ENCODE data around the gene CSNK1G1.

The CSNK1G1 gene

DNA sequence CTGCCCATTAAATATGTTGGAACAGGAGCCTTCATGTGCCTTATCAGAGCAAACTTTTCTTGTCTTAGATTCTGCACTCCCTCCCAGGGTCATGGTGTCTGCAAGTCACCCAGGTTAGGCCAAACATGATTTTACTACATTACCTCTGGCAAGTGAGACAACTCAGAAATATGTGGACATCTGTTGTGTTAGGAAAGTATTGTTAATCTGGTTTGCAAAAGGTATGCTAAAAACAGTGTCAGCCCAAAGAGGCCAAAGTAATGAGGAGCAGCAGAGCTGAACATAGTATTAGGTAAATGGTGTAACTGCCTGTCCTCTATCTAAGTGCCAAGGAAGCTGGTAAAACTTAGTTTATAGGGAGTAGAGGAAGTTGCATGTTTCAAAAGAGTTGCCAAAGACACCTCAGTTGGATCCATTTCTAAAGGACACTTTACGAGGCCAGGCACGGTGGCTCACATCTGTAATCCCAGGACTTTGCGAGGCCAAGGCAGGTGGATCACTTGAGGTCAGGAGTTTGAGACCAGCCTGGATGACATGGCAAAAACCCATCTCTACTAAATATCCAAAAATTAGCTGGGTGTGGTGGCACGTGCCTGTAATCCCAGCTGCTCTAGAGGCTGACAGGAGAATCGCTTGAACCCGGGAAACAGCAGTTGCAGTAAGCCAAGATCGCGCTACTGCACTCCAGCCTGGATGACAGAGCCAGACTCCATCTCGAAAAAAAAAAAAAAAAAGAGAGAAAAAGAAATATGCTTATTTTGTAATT, 170.6 kb downstream of the CSNK1G1 start:
- DNase-seq = no peak

DNA sequence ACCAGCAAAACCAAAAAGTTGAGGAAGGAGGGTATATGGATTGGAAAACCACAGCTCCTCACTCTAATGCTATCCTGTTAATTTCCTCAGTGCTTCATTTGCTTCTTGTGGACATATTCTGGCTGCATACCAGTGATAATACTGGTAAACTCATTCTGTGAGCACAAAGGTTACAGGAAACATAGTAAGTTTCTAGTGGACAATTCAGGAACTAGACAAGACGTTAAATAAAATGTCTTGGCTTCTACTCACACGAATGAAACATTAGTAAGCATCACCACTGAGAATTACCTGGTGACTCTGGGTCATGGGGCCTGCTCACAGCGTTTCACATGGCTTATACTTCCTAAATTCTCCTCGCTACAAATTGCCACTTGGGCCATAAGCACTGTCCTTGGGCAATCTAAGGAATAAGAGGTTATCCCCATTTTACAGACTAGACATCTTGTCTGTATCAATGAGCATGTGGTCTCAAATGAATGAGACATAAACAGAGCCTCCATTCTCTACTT, 173.1 kb downstream of the CSNK1G1 start:
- DNase-seq = no peak

DNA sequence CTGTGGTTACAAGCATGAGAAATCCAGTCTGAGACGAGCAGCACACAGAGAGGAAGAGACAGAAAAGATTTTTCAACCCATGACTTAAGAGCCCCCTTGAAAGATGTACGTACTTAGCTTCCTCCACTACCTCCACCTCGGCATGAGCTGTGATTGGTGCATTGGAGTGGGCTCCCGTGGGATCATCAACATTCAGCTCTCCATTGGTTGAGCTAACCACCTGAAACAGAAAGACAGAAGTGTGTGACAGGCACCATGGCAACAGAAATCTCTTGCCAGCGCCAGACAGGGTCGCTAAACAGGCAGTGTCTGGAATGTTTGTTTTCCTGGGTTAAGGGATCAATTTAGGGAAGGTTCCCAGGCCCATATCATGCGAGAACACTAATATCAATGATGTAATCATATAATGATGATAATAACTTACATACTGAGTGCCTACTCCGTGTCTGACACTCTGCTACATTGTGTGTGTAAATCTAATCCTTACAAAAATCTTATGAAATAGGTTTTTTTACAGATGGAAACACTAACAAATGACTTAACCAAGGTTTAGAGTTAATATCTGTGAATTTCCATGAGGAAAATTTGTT, 175.6 kb downstream of the CSNK1G1 start:
- no peak for DNase-seq

DNA sequence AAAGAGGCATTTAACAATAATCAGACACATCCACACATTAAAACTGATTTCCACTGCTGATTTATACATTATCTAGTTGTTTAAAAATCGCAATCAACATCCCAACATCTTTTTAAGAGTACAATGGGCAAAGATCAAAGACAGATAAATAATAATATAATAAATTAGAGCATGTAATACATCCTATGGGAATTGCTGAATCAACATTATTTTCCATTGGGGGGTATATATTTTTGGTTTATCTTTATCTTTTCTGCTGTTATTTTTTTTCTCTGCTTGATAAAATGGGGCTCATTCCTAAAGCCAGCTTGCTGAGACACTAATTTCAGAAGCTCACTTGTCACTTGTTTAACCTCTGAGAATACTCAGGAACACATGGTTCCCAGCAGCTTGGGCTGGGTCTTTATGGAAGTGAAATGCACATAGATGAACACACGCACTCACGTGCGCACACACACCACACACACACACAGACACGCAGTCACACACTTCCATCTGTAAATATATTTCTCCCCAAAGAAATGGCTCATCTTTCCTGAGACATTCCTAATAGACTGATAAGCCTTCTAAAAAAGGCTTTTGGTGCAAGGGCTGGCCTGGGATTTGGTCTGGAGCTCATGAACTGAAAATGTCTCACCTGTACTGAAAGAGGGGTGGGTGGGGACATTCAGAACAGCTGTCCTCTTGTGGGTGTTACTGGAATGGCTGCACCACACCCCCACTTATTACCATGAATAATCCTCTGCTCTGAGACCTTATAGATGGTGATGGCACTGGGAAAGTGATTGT, 189.7 kb downstream of the CSNK1G1 start:
- no peak for DNase-seq

DNA sequence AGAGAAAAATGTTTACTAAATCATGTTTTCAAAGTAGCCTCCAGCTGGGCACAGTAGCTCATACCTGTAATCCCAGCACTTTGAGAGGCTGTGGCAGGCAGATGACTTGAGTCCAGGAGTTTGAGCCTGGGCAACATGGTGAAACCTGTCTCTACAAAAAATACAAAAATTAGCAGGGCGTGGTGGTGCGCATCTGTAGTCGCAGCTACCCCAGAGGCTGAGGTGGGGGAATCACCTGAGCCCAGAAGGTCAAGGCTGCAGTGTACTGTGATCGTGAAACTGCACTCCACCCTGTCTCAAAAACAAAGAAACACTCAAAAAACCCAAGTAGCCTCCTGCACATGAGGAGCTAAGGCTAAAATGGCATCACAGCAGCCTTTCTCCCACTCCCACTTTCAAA, 191.5 kb downstream of the CSNK1G1 start:
- no peak for DNase-seq

DNA sequence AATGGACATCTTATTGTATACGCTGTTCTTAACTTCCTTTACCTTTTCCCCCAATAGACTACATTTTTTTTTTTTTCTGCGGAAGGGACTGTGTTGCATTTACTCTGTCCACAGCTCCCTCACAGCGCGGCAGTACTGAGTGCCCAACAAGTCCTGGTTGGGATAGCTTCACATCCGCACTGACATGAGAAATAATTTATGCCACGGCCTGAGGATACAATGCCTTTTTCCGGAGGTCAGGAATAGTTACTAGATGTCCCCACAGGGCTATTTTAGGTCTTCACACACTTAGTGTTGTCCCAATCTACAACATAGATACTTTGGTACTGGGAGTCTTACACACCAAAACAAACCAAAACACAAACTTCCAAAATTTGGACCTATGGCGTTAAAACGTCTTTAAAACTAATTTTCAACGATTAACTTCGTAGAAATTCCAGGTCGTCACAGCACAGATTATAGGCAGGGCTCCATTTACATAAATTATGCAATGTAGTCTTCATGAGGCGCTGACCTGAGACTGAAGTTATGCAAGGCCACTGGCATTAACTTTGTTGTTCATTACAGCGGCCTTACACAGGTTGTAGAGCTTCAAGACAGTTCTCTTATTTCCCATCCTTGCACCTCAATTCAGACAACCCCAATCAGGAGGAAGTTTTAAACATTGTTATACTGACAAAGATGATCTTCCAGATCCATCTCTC, 192.2 kb downstream of the CSNK1G1 start:
- DNase-seq = no peak

DNA sequence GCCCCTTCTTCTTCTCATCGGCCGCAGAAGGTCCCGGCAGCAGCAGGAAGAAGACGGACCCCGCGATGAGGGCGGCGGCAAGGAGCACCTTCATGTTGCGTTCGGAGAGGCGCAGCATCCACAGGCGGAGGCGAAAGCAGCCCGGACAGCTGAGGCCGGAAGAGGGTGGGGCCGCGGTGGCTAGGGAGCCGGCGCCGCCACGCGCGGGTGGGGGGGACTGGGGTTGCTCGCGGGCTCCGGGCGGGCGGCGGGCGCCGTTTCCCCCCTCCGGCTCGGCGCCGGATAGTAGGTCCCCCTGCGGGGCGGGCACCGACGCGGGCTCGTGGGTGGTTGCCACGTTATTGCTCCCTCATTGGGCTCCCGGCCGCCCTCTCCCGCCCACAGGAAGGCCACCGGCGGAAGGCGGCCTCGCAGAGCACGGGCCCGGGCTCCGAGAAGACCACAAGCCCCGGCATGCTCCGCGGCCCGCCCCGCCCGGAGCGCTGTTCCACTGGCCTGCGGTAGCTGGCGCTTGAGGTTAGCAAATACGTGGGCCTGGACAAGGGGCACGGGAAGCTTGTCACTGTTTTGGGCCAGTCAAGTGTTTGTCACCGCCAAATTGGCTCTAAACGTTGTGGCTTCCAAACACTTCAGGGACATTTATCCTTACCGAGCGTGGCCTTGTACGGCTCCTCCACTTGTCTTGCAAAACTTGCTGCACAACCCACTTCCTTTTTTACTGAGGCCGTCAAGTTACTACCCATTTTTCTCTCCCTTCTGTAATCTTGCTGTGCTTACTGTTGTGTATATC, 192.9 kb downstream of the CSNK1G1 start, which contains the start of gene PPIB:
Gene PPIB (minus strand): TSS at position 154 of the 790 bp plus-strand sequence. CDS start 36 bp downstream, at position 118.
- peak; percentile 97 for DNase-seq

DNA sequence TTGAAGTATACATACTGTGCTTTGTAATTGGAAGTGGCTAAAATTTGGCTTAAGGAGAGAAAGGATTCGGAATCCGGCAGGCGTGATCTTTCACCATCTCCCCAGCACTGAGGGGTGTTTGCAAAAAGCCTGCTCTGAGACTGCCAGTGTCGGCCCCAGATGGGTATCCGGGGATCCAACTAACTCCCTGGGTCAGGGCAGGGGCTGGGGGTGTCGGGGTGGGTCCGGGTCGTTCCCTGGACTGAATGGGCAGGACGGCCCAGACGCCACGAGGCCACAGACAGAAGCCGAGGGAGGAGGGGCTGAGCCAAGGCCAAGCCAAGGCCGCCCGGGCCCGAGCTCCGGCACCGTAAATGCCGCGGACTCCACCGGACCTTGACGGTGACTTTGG, 193.5 kb downstream of the CSNK1G1 start:
- no peak for DNase-seq

DNA sequence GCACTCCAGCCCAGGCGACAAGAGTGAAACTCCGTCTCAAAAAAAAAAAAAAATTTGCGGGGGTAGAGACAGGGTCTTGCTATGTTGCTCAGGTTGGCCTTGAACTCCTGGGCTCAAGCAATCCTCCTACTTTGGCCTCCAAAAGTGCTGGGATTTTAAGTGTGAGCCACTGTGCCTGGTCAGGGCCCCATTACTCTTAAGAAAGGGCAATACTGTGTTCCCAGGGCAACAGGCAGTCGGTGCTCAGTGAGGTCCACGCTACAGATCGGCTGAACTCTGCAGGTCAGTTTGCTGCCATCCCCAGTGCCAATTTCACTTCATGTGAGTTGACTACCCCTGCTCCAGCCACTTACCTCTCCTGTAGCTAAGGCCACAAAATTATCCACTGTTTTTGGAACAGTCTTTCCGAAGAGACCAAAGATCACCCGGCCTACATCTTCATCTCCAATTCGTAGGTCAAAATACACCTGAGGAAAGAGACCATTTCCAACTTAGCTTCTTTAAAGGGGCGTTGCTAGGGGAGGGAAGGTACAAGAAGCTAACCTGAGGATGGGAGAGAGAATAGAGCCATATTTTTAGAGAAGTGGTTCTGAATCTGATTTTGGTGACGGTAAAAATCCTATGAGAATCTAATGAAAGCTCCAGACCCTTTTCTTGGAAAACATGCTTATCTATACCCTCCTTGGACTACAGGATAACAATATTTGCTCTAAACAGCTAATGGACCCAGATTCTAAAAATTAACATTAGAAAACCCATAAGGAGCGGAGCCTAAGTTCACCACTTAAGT, 194.1 kb downstream of the CSNK1G1 start:
- DNase-seq = no peak

DNA sequence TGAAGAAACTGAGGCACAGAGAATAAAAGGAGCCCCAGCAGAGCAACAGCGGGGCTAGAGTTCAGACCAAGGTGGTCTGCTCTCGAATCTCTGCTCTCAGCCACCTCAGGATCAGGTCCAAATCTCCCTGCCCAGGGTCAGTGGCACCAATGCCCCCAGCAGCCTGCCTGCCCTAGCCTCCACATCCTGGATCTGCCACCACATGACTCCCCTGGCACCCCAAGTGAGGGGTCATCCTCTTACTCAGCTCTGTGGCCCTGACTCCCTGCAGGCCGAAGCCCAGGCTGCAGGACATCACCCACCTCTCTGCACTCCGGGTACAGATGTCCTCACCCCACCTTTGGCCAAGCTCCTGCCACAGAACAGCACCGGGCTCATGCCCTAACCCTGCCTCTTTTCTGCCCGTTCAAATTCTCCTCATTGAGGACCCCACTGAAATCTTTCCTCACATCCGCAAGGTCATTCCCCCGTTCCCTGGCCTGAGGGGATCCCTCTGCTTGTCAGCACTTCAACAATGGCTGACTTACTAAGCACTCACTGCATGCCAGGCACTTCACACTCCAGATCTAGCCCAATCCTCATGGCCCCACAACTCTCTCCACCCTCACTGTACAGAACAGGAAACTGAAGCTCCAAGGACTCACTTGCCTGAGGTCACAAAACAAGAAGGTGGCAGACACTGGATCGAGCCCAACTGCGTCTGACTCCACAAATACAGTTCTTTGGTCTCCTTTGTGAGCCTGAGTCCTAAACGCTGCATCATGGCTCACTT, 197.4 kb downstream of the CSNK1G1 start:
- no peak for DNase-seq

DNA sequence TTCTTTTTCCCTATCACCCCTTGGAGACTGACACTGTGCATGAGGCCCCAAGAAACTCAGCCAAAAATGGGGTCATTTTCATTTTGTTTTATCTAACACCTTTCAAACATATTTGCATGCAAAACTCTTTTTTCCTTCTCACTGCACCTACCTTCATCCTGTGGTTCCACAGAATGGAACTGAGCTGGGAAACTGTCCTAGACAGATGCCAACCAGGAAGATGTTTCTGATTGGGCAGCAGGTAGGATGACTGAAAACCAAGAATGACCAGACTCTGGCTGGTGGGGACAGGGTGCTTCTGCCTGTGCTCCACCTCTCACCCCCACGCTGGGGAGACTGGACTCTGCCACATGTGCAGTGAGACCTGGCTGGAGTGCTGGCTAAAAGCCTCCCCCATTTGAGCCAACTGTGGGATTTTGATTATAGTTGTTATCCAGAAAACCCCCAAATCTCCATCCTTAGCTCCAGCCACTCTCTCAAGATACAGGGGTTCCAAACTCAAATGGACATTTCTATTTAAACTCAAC, 198.3 kb downstream of the CSNK1G1 start:
- DNase-seq = no peak

DNA sequence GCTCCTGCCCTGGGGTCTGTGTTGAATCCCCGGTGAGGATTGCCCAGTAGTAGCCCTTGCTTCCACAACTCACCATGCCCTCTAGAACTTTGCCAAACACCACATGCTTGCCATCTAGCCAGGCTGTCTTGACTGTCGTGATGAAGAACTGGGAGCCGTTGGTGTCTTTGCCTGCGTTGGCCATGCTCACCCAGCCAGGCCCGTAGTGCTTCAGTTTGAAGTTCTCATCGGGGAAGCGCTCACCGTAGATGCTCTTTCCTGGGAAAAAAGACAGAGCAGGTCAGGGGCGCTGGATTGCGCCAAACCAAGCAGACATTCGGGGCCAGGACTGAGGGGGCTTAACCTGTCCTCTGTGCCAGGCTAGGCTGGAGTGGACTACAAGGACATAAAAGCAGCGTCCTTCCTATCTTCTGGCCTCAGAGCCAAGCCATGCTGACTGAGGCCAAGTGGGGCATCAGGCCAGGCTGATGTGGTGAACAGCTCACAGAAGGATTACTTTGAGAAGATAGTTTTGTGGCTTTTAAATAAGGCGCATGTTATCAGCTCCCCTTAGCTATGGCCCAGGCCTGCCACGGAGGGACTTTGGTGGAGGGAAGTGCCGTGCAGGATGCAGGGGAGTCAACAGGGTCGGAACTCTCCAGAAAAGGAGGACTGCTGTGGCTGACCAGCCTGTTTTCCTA, 199.2 kb downstream of the CSNK1G1 start:
- no peak for DNase-seq

DNA sequence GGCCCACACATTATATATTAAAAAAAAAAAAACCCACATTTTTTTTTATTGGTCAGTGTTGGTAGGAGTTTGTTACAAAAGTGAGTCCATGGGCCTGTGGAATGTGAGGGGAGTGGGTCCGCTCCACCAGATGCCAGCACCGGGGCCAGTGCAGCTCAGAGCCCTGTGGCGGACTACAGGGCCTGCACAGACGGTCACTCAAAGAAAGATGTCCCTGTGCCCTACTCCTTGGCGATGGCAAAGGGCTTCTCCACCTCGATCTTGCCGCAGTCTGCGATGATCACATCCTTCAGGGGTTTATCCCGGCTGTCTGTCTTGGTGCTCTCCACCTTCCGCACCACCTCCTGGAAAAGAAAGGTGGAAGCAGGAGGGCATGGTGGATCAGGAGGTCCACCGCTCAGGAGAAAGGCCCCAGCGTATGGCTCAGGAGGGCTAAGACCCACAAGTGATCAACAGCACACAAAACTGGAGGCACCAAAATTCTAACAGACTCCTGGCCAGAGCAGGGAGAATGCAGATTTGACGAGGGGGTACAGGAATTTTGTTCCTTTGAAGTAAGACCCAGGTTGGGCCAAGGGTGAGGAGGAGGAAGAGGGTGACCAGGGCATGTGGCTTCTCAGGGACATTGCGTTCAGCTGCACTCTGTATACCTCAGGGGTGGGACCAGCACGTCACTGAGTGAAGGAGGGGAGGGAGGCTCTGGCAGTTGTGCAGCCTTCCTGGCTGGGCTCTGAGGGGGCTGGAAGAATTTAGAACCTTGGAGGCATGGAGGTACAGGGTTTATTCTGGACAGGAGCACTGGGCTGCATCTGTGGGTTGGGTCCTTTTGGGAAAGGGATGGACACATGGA, 199.9 kb downstream of the CSNK1G1 start:
- DNase-seq = no peak

DNA sequence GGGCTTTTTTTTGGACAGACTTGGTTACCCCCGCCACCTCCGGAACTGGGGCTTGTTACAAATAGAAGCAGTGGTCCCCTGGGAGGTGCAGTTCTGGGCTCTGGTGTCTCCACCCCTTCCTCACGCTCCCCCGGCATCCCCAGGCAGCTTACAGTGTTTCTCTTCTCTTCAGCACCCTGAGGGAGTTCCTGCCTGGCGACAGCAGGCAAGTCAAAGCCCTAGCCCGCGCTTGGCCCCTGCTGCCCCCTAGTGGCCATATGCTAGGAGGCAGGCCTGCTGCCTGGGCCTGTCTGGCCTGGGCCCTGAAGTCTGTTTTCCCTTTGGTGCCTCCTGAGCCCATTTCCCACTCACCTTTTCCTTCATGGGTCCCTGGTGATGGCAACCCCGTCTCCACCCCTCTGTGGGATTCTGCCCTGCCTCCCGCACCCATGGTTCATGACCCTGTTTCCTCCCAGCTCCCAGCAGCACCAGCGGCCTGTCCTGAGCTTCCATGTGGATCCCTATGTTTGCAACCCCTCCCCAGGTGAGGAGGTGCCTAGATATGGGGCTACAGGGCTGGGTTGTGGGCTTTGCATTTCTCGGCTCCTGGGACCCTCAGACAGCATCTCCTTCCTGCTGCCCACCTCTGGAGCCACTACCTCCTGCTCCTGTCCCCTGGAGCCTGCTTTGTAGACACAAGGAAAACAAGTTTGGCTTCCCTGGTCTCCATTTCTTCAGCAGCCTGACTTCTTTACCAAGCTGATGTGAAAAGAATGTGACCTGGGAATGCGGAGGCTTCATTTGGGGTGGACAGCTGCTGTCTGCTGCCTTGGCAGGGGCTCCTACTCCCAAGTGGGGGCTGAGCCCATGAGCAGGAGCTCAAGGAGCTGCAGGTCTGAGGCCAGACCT, 202.2 kb downstream of the CSNK1G1 start:
- peak; percentile 98 for DNase-seq

DNA sequence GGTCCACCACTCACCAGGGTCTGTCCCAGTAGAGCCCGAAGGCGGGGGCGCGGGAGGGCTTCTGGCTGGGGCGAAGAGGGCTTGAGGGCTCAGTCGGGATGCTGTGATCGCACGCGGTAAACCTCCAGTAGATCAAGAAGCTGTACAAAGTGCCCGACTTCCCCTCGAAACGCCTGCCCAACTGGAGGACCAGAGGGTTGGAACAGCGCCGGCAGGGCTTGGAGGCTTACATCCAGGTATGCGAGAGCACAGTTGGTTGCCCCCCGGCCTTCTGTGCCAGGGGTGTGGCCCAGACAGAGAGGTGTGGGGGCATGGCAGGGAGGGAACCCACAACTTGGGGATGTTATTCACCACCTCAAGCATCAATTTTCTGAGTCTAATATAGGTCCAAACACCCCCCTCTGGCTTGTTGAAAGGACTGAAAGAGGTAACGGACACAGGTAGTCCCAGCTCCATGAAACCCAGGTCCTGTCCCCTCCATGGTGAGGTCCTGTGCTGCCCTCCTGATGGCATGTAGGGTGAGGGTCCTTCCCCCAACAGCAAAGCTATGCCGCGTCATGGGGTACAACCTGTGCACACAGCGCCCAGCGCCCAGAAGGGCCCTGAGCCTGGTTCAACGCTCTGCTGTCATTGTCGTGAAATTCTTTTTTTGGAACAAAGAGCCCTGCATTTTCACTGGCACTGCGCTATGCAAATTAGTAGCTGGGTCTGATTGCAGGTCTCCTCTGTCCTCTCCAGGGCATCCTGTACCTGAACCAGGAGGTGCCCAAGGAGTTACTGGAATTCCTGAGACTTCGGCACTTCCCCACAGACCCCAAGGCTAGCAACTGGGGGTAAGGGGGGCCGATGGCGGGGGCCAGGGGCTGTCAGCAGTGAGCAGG, 203.2 kb downstream of the CSNK1G1 start:
- peak; percentile 50 for DNase-seq

DNA sequence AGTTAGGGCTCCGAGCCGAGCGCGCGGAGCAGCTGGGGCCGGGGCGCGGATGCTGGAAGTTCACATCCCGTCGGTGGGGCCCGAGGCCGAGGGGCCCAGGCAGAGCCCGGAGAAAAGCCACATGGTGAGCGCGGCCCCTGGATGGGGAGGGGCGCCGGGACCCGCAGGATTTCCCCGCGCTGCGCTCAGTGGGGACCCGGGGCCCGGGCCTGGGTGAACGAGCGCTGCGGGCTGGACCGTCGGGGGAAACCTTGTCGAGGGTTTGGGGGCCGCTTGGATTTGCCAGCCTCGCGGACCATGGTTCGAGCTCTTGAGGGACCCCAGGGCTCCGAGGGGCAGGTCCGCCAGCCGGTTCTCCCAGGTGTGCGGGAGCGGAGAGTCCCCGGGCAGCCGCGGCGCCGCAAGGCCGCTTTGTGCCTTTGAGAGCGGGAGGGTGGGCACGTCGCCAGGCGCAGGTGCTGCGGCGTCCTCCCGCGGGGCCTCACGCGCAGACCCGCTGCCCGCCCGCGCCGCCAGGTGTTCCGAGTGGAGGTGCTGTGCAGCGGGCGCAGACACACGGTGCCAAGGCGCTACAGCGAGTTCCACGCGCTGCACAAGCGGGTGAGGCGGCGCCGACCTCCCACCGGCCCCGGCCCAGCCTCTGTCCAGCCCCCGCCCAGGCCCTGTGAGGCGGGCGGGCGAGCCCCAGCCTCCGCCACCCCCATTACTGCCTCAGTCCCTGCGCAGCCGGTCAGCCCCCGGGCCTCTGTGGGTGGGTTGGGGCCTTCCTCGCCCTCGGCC, 204.1 kb downstream of the CSNK1G1 start, which contains the start of gene SNX22:
Gene SNX22 (plus strand): TSS at position 5 of the 780 bp plus-strand sequence. CDS start 45 bp downstream, at position 50.
- DNase-seq = peak; percentile 39
